Right lobe of liver (tissue), 6 donors: ENCODE results near the gene IGDCC3. TPM values are rescaled to one million over a fixed set of nuclear protein-coding genes. Genes with fewer than 3 reads are reported as not detected.

Experiments used
- ATAC-seq, 4 donors: fragments of 200-7000 bp; cut with Tn5 transposase; one replicate each; pipeline ENCODE4 v1.9.1; 2020; ENCODE audit warnings: mild to moderate bottlenecking in 4 of 4, moderate library complexity in 4 of 4
- DNase-seq, 3 donors: peaks; one replicate each; pipeline ENCODE4 v3.0.0-alpha.2; 2020
- H3K27ac ChIP-seq, 3 donors: fragments of 200-600 bp; one replicate each; pipeline ENCODE4 v1.8.0; 2022
- H3K27me3 ChIP-seq, 2 donors: fragments of 200-600 bp; one replicate each; pipeline ENCODE4 v1.8.0; 2022
- H3K36me3 ChIP-seq, 4 donors: fragments of 200-600 bp; sonication (generic) in 1 of 4; one replicate each; pipeline versions ENCODE4 v1.5.1 to v1.8.0; 2017 to 2022; ENCODE audit warnings: control low read depth in 1 of 4
- H3K4me1 ChIP-seq, 4 donors: fragments of 200-600 bp; sonication (generic) in 1 of 4; one replicate each; pipeline versions ENCODE4 v1.5.1 to v1.8.0; 2017 to 2022; ENCODE audit warnings: control low read depth in 1 of 4
- H3K4me3 ChIP-seq, 3 donors: fragments of 200-600 bp; one replicate each; pipeline ENCODE4 v1.8.0; 2022
- H3K9me3 ChIP-seq, 4 donors: fragments of 200-600 bp; sonication (generic) in 1 of 4; one replicate each; pipeline versions ENCODE4 v1.5.1 to v1.8.0; 2017 to 2022; ENCODE audit warnings: control low read depth in 1 of 4
- CTCF ChIP-seq, 4 donors: fragments of 200-600 bp in 3 of 4; fragments of 450-650 bp in 1 of 4; IDR thresholded peaks; one replicate each; pipeline versions ENCODE4 v1.5.1 to v1.8.0; 2016 to 2022; ENCODE audit warnings: antibody characterized with exemption in 4 of 4, mild to moderate bottlenecking in 2 of 4
- POLR2A ChIP-seq: fragments of 450-650 bp; IDR thresholded peaks from one replicate; pipeline ENCODE4 v1.6.1; 2017; ENCODE audit warnings: antibody characterized with exemption, mild to moderate bottlenecking
- WGBS: methylation state at CpG from one replicate; pipeline ENCODE4 v1.1.6; 2018; ENCODE audit warnings: low coverage, low lambda C conversion rate; ENCODE audit not compliant: insufficient coverage; ENCODE audit errors: missing lambda C conversion rate; 5-methylcytosine and 5-hydroxymethylcytosine counted together
- intact Hi-C, 2 donors: fragments of 100-400 bp; cut with DNase I; formaldehyde crosslinking; loops; one replicate each; pipeline versions ENCODE4 v1.11.2 to v1.14.1; 2022
- small RNA-seq, 2 experiments: library from RNA; depleted of rRNA; stranded (forward); fragments of <200 nt; gene quantifications; one replicate each; pipeline ENCODE3, GENCODE V24; 2016
- total RNA-seq, 6 experiments: library from RNA; depleted of rRNA in 2 of 6; stranded (reverse); fragments of >200 nt in 2 of 6; fragmentation: NEBNext Ultra II Directional in 3 of 6; extraction: Animal tissue kit (Norgen Biotek cat#: 25700) in 3 of 6; gene quantifications; one replicate each; pipeline versions ENCODE4 v1.1.0 to v1.2.4, GENCODE V29; 2016 to 2023
- donor health status: DM: no; HTN: yes; CAD: no.
- donor health status: DM: no; HTN: no; CAD: no.
- donor health status: DM: no; HTN: no; CAD: no.
- donor health status: DM: no; HTN: yes; CAD: no.
- donor health status: DM: no; HTN: yes; CAD: no.

Gene IGDCC3
- total RNA-seq, 6 experiments from 2014 or later = not detected

DNA sequence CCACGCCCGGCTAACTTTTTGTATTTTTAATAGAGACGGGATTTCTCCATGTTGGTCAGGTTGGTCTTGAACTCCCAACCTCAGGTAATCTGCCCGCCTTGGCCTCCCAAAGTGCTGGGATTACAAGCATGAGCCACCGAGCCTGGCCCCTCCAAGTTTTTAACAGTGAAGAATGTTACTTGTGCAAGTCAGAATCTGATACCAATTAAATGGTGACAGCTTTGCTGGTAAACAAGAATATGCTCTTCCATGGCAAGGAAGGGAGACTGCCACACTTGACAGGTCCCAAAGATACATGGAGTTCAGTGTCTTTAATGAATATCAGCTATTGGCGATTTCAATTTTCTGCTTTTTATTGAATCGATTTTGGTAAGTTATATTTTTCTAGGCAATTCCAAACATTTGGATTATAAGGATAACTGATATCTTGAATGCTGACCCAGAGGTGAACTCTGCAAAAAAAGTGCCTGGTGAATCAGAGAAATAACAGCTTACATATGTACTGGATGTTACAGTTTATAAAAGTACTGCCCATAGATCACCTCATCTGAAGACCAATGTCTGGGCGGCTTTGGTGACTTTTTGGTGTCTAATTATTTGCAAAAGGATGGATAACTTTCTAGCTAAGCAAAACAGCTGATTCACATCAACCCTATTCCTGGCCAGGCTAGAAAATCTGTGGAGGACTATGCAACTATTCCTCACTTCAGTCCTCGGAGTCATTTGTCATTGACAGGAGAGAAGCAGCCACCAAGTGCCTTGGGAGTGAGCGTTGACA is 92.3 kb downstream of the IGDCC3 start:
- intact Hi-C loops = no loop called here
- no peaks in the 10 kb centered on the region for H3K36me3 ChIP-seq
- peak overlapping the region; percentile 82 to 96 (median 94) for H3K27ac ChIP-seq
- no peak for ATAC-seq
- WGBS = 57% methylated on average over 8 of the region's 10 CpGs
- H3K9me3 ChIP-seq = no peaks in the 10 kb centered on the region
- DNase-seq = no peak
- H3K4me3 ChIP-seq = peak overlapping the region; percentile 55 to 85 (median 74)
- TF ChIP-seq CTCF (IDR thresholded peaks at IDR 0.05) = no peak
- H3K27me3 ChIP-seq = no peaks in the 10 kb centered on the region
- peaks cover 0 to 16% (median 4%) of the 10 kb centered on the region in 4 donors for H3K4me1 ChIP-seq

DNA sequence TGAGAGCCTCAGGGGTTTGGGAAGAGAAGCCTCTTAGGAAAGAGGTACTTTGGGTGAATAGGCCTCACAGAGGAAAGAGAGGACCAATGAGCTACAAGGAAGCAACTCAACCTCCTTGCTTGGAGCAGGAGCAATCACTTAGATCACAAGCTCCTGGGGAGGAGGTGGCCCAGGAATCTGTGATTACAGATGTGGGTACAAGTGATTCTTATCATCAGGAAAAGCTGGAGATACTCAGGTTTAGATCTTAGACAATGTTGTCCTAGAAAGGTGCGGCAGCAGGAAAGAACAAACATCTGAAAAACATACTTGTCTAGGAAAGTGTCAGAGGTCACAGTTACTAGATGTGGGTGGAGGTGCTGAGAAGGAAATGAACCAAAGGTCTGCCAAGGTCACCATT is 99.3 kb downstream of the IGDCC3 start:
- whole genome bisulfite sequencing = 67% methylated on average over 1 of the region's 1 CpG
- Histone ChIP-seq H3K4me1 (no peaks in the 10 kb centered on the region), H3K27ac (no peak overlapping the region), H3K9me3 (no peaks in the 10 kb centered on the region), H3K27me3 (no peaks in the 10 kb centered on the region), H3K36me3 (no peaks in the 10 kb centered on the region), H3K4me3 (no peak overlapping the region)
- ATAC-seq (no peak), DNase-seq (no peak)
- intact Hi-C loops = loop anchor here in 1 of 2 donors (10.0 kb wide), 2 partner anchors 84 to 244 kb away; no protein-coding TSS in a partner anchor
- TF ChIP-seq CTCF (IDR thresholded peaks at IDR 0.05) = no peak
- no peak for TF ChIP-seq POLR2A

Small RNA genes within 50 kb of the gene (small RNA-seq; reads per million reads assigned to genes)
- 29,575 to 29,712 reads per million in 2 experiments for gene RNU5A-1
- gene RNU5B-1 = 2,606 to 2,670 reads per million in 2 experiments
- 0 to 1.4 reads per million in 2 experiments for gene SNORA24B

Other genes with a start within 250 kb of the IGDCC3 start
- 10 to 100 TPM in 3 of 6 experiments, 1 to 10 TPM in 3; 6.3 to 12.2 (median 9.1) TPM for gene PDCD7, start 244.2 kb downstream of the IGDCC3 start, total RNA-seq
- 10 to 100 TPM; 57.6 to 80.9 (median 72.8) TPM for gene CLPX, start 192.7 kb downstream of the IGDCC3 start, total RNA-seq
- 1 to 10 TPM in 3 of 6 experiments, under 1 TPM in 3; 0.46 to 2.5 (median 0.99) TPM for gene CILP, start 166.5 kb downstream of the IGDCC3 start, total RNA-seq
- 10 to 100 TPM in 1 of 6 experiments, 1 to 10 TPM in 5; 6.9 to 11.3 (median 8.5) TPM for gene PARP16, start 91.1 kb downstream of the IGDCC3 start, total RNA-seq
- gene RNU5A-1, start 82.0 kb downstream of the IGDCC3 start, total RNA-seq = not detected
- 10 to 100 TPM in 2 of 6 experiments, not detected in 4; 11.0 to 35.4 TPM for gene RNU5B-1, start 73.3 kb downstream of the IGDCC3 start, total RNA-seq
- gene IGDCC4, start 44.9 kb upstream of the IGDCC3 start, total RNA-seq = under 1 TPM in 1 of 6 experiments, not detected in 5; 0.02 TPM
- 10 to 100 TPM in 3 of 6 experiments, 1 to 10 TPM in 3; 7.6 to 12.3 (median 10.3) TPM for gene DPP8, start 139.7 kb upstream of the IGDCC3 start, total RNA-seq
- gene HACD3, start 152.5 kb upstream of the IGDCC3 start, total RNA-seq = 10 to 100 TPM; 48.7 to 73.9 (median 61.7) TPM
- gene INTS14, start 233.1 kb upstream of the IGDCC3 start, total RNA-seq = 10 to 100 TPM; 15.3 to 19.8 (median 17.4) TPM
- gene SLC24A1, start 243.9 kb upstream of the IGDCC3 start, total RNA-seq = 1 to 10 TPM; 1.7 to 5.0 (median 4.8) TPM